GM18505 (cell line): ENCODE measurements around the gene MAGI2.

Experiments
- ATAC-seq: cut with Tn5 transposase; IDR thresholded peaks from one replicate; pipeline ENCODE4 v1.9.1; 2021; ENCODE audit not compliant: unreplicated experiment
- POLR2A ChIP-seq: IDR thresholded peaks from 4 replicates; pipeline ENCODE4 v1.6.1; 2011; ENCODE audit warnings: borderline replicate concordance; ENCODE audit not compliant: insufficient read depth, insufficient read length; ENCODE audit errors: extremely low read depth

MAGI2 gene

GRCh38 chr7:78197447-78197846 is 1256.0 kb downstream of the MAGI2 start:
- no peak for TF ChIP-seq POLR2A
- no peak for ATAC-seq

GRCh38 chr7:78195281-78195680 is 1258.2 kb downstream of the MAGI2 start:
- no peak for TF ChIP-seq POLR2A
- no peak for ATAC-seq

- no peak for ATAC-seq
- no peak for TF ChIP-seq POLR2A
These were observed 1258.9 kb downstream of the MAGI2 start for GRCh38 chr7:78194611-78195010.

- ATAC-seq: no peak
- TF ChIP-seq POLR2A: no peak
These were observed 1261.9 kb downstream of the MAGI2 start for GRCh38 chr7:78191475-78192079.

GRCh38 chr7:78189762-78190161 is 1263.7 kb downstream of the MAGI2 start:
- TF ChIP-seq POLR2A: no peak
- ATAC-seq: no peak

GRCh38 chr7:78185149-78185745 is 1268.2 kb downstream of the MAGI2 start:
- ATAC-seq: no peak
- no peak for TF ChIP-seq POLR2A

GRCh38 chr7:78184299-78184698 is 1269.2 kb downstream of the MAGI2 start:
- ATAC-seq: no peak
- no peak for TF ChIP-seq POLR2A

GRCh38 chr7:78179827-78180477 is 1273.5 kb downstream of the MAGI2 start:
- TF ChIP-seq POLR2A: no peak
- no peak for ATAC-seq

GRCh38 chr7:78179211-78179610 is 1274.3 kb downstream of the MAGI2 start:
- ATAC-seq: no peak
- no peak for TF ChIP-seq POLR2A

- no peak for TF ChIP-seq POLR2A
- ATAC-seq: no peak
These were observed 1275.1 kb downstream of the MAGI2 start for GRCh38 chr7:78178319-78178718.

GRCh38 chr7:78176171-78176570 is 1277.3 kb downstream of the MAGI2 start:
- TF ChIP-seq POLR2A: no peak
- no peak for ATAC-seq

GRCh38 chr7:78175330-78176100 is 1278.0 kb downstream of the MAGI2 start:
- no peak for ATAC-seq
- TF ChIP-seq POLR2A: no peak

- ATAC-seq: no peak
- TF ChIP-seq POLR2A: no peak
These were observed 1279.8 kb downstream of the MAGI2 start for GRCh38 chr7:78173666-78174065.
